Hepatocyte (in vitro differentiated cells): ENCODE data around the gene ASPHD2. TPM values are rescaled to one million over a fixed set of nuclear protein-coding genes. Genes with fewer than 3 reads are reported as not detected.
A peak's percentile ranks its signal among the peaks of the same experiment; 100 is the strongest.

Source experiments
- DNase-seq: peaks from one replicate; pipeline ENCODE4 v3.0.0-alpha.2; 2016; ENCODE audit warnings: low spot score
- H2AFZ ChIP-seq: fragments of 200-600 bp; sonication (generic); 2 replicates; pipeline ENCODE4 v1.6.0; 2016; ENCODE audit warnings: antibody characterized with exemption, mild to moderate bottlenecking
- H3K27ac ChIP-seq: fragments of 200-600 bp; sonication (generic); 2 replicates; pipeline ENCODE4 v1.5.1; 2016; ENCODE audit warnings: mild to moderate bottlenecking
- H3K27me3 ChIP-seq: fragments of 200-600 bp; sonication (generic); 2 replicates; pipeline ENCODE4 v1.6.1; 2016
- H3K36me3 ChIP-seq: fragments of 200-600 bp; sonication (generic); replicated peaks from 2 replicates; pipeline ENCODE4 v1.5.1; 2016; ENCODE audit warnings: low read depth; ENCODE audit not compliant: insufficient read depth
- H3K4me1 ChIP-seq: fragments of 200-600 bp; sonication (generic); 2 replicates; pipeline ENCODE4 v1.5.1; 2016; ENCODE audit warnings: mild to moderate bottlenecking, moderate library complexity; ENCODE audit not compliant: insufficient read depth
- H3K4me2 ChIP-seq: fragments of 200-600 bp; sonication (generic); 2 replicates; pipeline ENCODE4 v1.6.0; 2016
- H3K4me3 ChIP-seq: fragments of 200-600 bp; sonication (generic); 2 replicates; pipeline ENCODE4 v1.5.1; 2016; ENCODE audit warnings: mild to moderate bottlenecking
- H3K79me2 ChIP-seq: fragments of 200-600 bp; sonication (generic); 2 replicates; pipeline ENCODE4 v1.6.0; 2017; ENCODE audit warnings: mild to moderate bottlenecking
- H3K9me2 ChIP-seq: fragments of 200-600 bp; sonication (generic); replicated peaks from 2 replicates; pipeline ENCODE4 v1.6.0; 2017; ENCODE audit warnings: mild to moderate bottlenecking; ENCODE audit not compliant: insufficient read depth
- H3K9me3 ChIP-seq: fragments of 200-600 bp; sonication (generic); 2 replicates; pipeline ENCODE4 v1.5.1; 2016; ENCODE audit warnings: low read depth, mild to moderate bottlenecking
- H4K20me1 ChIP-seq: fragments of 200-600 bp; sonication (generic); 2 replicates; pipeline ENCODE4 v1.6.0; 2016; ENCODE audit warnings: mild to moderate bottlenecking; ENCODE audit not compliant: insufficient read depth, poor library complexity, severe bottlenecking
- CTCF ChIP-seq: fragments of 200-600 bp; sonication (generic); IDR thresholded peaks from 2 replicates; pipeline ENCODE4 v1.5.1; 2016; ENCODE audit warnings: antibody characterized with exemption, mild to moderate bottlenecking; ENCODE audit not compliant: poor library complexity
- EZH2 ChIP-seq: fragments of 200-600 bp; sonication (generic); IDR thresholded peaks from 2 replicates; pipeline ENCODE4 v1.6.1; 2016; ENCODE audit warnings: antibody characterized with exemption, mild to moderate bottlenecking, borderline replicate concordance
- EZH2phosphoT487 ChIP-seq: fragments of 200-600 bp; sonication (generic); IDR thresholded peaks from one replicate; pipeline ENCODE4 v1.6.1; 2018; ENCODE audit warnings: antibody characterized with exemption, mild to moderate bottlenecking, low read depth, moderate library complexity; ENCODE audit not compliant: unreplicated experiment, severe bottlenecking
- WGBS: methylation state at CpG from one replicate; pipeline ENCODE4 v1.1.6; 2016; ENCODE audit warnings: low lambda C conversion rate; ENCODE audit errors: missing lambda C conversion rate; 5-methylcytosine and 5-hydroxymethylcytosine counted together
- polyA plus RNA-seq: library from polyadenylated mRNA; unstranded; fragments of >200 nt; fragmentation: Nextera tagmentation; extraction: Ambion mirVana; gene quantifications from 2 replicates; pipeline ENCODE4 v1.2.1, GENCODE V29; 2016
- total RNA-seq: library from RNA; depleted of rRNA; stranded (reverse); fragments of >200 nt; gene quantifications from 2 replicates; pipeline ENCODE4 v1.2.3, GENCODE V29; 2014

The ASPHD2 gene
- total and polyA plus RNA-seq, 2 experiments from 2014 or later: 1.2 to 2.6 TPM

GRCh38 chr22:26470807-26471206, 41.7 kb downstream of the ASPHD2 start:
- Histone ChIP-seq H3K9me2 (no peaks in the 10 kb centered on the region), H3K4me2 (no peak overlapping the region), H3K9me3 (no peaks in the 10 kb centered on the region), H4K20me1 (no peaks in the 10 kb centered on the region), H3K27me3 (no peaks in the 10 kb centered on the region), H3K4me1 (no peaks in the 10 kb centered on the region), H2AFZ (no peak overlapping the region), H3K4me3 (no peak overlapping the region), H3K36me3 (peaks cover 8% of the 10 kb centered on the region), H3K79me2 (peaks cover 3% of the 10 kb centered on the region), H3K27ac (peak overlapping the region; percentile 84)
- WGBS: 96% methylated on average over 2 of the region's 2 CpGs
- TF ChIP-seq CTCF (no peak), EZH2phosphoT487 (no peak), EZH2 (no peak)
- DNase-seq: no peak

DNA sequence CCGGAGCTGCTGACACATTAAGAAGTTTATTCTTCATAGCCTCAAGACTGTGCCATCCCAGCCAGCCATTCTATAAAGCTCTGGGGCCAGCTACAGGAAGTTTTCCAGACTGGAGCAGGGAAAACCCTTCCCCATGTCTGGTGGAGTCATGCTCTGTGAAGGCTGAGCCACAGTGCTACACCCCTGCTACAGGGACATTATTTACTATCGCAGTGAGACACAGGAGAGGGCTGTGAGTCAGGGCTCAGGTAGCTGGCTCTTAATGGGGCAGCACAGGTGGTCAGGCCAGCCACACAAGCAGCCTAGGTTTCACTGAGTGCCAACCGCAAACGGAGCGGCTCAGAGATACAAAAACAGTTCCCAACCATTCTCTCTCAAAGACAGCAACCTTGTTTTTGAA, 42.5 kb downstream of the ASPHD2 start:
- H3K79me2 ChIP-seq: peaks cover 3% of the 10 kb centered on the region
- no peaks in the 10 kb centered on the region for H3K9me2 ChIP-seq
- no peak overlapping the region for H2AFZ ChIP-seq
- TF ChIP-seq CTCF (no peak), EZH2phosphoT487 (no peak)
- no peaks in the 10 kb centered on the region for H3K27me3 ChIP-seq
- H3K4me1 ChIP-seq: no peaks in the 10 kb centered on the region
- peak; percentile 53 for DNase-seq
- no peak overlapping the region for H3K4me3 ChIP-seq
- no peaks in the 10 kb centered on the region for H4K20me1 ChIP-seq
- 83% methylated on average over 5 of the region's 5 CpGs for WGBS
- H3K9me3 ChIP-seq: no peaks in the 10 kb centered on the region
- no peak overlapping the region for H3K4me2 ChIP-seq
- H3K27ac ChIP-seq: peak overlapping the region; percentile 84
- peaks cover 8% of the 10 kb centered on the region for H3K36me3 ChIP-seq

- no peak overlapping the region for H3K4me3 ChIP-seq
- no peaks in the 10 kb centered on the region for H4K20me1 ChIP-seq
- peaks cover 6% of the 10 kb centered on the region for H3K4me1 ChIP-seq
- H3K27ac ChIP-seq: no peak overlapping the region
- H2AFZ ChIP-seq: no peak overlapping the region
- no peaks in the 10 kb centered on the region for H3K9me3 ChIP-seq
- H3K27me3 ChIP-seq: no peaks in the 10 kb centered on the region
- peaks cover 5% of the 10 kb centered on the region for H3K36me3 ChIP-seq
- no peaks in the 10 kb centered on the region for H3K9me2 ChIP-seq
- H3K79me2 ChIP-seq: peaks cover 22% of the 10 kb centered on the region
- TF ChIP-seq CTCF (no peak), EZH2 (no peak), EZH2phosphoT487 (no peak)
- no peak overlapping the region for H3K4me2 ChIP-seq
- DNase-seq: no peak
Measured at GRCh38 chr22:26474682-26475081, 45.6 kb downstream of the ASPHD2 start.
